Left cardiac atrium (tissue), 4 donors: ENCODE data around the gene KCNQ2. TPM values are rescaled to one million over a fixed set of nuclear protein-coding genes. Genes with fewer than 3 reads are reported as not detected.
"Not testable (repeated sequence)": the region's sequence is repeated elsewhere in the genome, so short reads cannot be mapped to it uniquely, and the experiment has no call there.

Experiments used
- ATAC-seq, 2 donors: fragments of 200-7000 bp; cut with Tn5 transposase; one replicate each; pipeline ENCODE4 v1.9.1; 2020; ENCODE audit warnings: mild to moderate bottlenecking in 2 of 2, moderate library complexity in 2 of 2
- DNase-seq: peaks from one replicate; pipeline ENCODE4 v3.0.0-alpha.2; 2020
- intact Hi-C, 2 donors: fragments of 100-400 bp; cut with DNase I; formaldehyde crosslinking; loops; one replicate each; pipeline versions ENCODE4 v1.14.1 to v1.15.1; 2022 to 2023
- long read RNA-seq: library from polyadenylated mRNA; unstranded; transcript quantifications from one replicate; pipeline ENCODE4 v2.0.0, GENCODE V29; 2021
- total RNA-seq, 2 donors: library from RNA; stranded (reverse); fragmentation: NEBNext Ultra II Directional; extraction: Animal tissue kit (Norgen Biotek cat#: 25700); gene quantifications; one replicate each; pipeline ENCODE4 v1.2.1, GENCODE V29; 2021
- donor health status: DM: no; HTN: yes; CAD: no.
- donor health status: DM: no; HTN: yes; CAD: no; lungs with severe emphysema.
- donor health status: DM: yes; HTN: yes; CAD: no.
- donor health status: Dilated cardiomyopathy.

KCNQ2 gene
- 1 to 10 TPM in 1 of 2 donors, under 1 TPM in 1; 0.91 to 2.0 TPM for total RNA-seq
- long read RNA-seq, partial matches to known transcripts: 1 of 2 reads
- long read RNA-seq, other reads (novel, unspliced or antisense): 1 of 2 reads

- no peak for DNase-seq
- no peak for ATAC-seq
- intact Hi-C loops: no loop called here
These were observed at the start of gene KCNQ2 for GRCh38 chr20:63471981-63472831. KCNQ2 (minus strand) TSS chr20:63472655; CDS start chr20:63472463, 192 bp downstream.

- DNase-seq: peak; percentile 25
- intact Hi-C loops: no loop called here
- no peak for ATAC-seq
These were observed 49.1 kb upstream of the KCNQ2 start for GRCh38 chr20:63521602-63522001.

GRCh38 chr20:63520934-63521601 lies 48.6 kb upstream of the KCNQ2 start:
- intact Hi-C loops: loop anchor here in 1 of 2 donors (1.0 kb wide), 1 partner anchor 25 kb away; no protein-coding TSS in a partner anchor
- DNase-seq: peak; percentile 80
- ATAC-seq: peak; percentile 66 to 69

DNA sequence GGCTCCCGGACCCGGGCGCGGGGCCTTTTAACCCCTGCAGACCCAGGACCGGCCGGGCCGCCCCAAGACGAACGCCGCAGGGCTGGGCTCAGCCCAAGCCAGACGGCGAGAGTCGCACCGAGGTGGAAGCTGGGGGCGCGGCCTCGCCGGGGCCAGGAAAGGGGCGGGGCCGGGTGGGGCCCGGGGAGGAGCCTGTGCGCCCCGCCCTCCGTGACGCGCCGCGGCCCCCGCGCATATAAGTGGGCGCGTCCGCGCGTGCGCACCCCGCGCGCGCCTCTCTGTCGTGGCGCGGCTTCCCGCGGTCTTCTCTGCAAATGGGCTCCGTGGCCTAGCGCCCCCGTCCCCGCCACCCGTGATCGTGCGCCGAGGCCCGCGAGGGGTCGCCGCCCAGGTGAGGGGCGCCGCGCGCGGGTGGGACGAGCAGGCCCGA lies 48.1 kb upstream of the KCNQ2 start, which contains the start of gene PPDPF:
Gene PPDPF (plus strand): TSS at position 262 of the 430 bp plus-strand sequence. CDS start 544 bp downstream, outside the sequence.
- ATAC-seq (peak; percentile 91 to 94), DNase-seq (peak; percentile 86)
- intact Hi-C loops: loop anchor here in 1 of 2 donors (1.0 kb wide), 1 partner anchor 24 kb away; no protein-coding TSS in a partner anchor

GRCh38 chr20:63519668-63520503 lies 47.4 kb upstream of the KCNQ2 start:
- peak; percentile 49 to 73 for ATAC-seq
- intact Hi-C loops: loop anchor here in 1 of 2 donors (1.0 to 10.0 kb wide), 2 partner anchors 24 to 75 kb away; no protein-coding TSS in a partner anchor
- DNase-seq: peak; percentile 75

DNA sequence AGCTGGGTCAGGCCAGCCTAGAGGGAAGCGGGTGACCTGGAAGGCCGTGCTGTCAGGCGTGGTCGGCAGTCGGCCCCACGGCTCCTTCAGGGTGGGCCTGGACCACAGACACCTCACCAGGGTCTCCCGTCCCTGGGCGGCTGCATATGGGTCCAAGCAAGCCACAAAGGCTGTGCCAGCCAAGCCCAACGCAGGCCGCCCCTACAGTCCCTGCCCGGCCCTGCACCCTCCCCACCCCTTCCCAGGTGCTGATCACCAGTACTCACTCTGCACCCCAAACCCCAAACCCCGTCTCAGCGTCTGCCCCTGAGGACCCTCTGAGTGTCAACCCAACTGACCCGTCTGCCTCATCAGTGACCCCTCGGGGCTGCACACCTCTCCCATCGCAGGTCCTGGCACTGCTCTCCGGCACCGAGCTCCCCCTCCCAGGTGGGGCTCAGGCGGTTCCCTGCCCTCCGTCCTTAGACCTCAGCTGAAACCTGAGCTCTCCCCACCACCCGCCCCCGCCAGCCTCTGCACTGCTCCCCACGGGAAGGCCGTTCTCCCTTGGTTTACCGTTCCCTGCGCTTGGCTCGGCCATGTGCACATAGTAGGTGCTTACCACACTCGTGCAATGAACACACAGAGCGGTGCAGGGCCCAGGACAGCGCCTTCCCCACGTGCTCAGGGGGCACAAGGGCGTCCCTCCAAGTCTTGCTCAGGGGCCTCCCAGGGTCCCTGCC lies 46.7 kb upstream of the KCNQ2 start:
- intact Hi-C loops: loop anchor here in 1 of 2 donors (10.0 kb wide), 1 partner anchor 74 kb away; no protein-coding TSS in a partner anchor
- ATAC-seq: no peak
- DNase-seq: peak; percentile 28

DNA sequence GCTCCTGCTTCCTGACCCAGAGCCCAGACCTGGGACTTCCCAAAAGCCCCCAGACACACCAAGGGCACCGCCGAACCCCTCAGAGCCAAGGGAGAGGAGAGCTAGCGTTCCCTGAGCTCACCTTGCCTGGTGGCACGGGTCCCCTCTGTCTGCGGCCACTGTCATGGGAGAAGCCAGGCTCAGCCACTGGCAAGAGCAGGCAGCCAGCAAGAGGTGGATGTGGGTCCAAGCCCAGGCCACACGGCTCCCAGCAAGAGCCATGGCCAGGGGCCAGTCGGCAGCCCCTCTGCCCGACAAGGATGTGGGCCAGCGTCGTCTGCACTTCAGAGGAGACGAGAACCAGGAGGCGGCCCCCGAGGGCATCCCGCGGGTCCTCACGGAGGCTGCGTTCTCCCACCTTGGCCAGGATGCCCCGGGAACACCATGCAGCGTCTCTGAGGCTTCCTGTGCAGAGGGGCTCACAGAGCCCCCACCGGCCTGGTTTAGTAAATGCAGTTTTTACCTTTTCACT lies 46.0 kb upstream of the KCNQ2 start:
- intact Hi-C loops: loop anchor here in 1 of 2 donors (10.0 kb wide), 1 partner anchor 74 kb away; no protein-coding TSS in a partner anchor
- ATAC-seq (no peak), DNase-seq (peak; percentile 20)

GRCh38 chr20:63517376-63518309 lies 45.2 kb upstream of the KCNQ2 start:
- no peak for ATAC-seq
- intact Hi-C loops: loop anchor here in 1 of 2 donors (10.0 kb wide), 1 partner anchor 73 kb away; no protein-coding TSS in a partner anchor

DNA sequence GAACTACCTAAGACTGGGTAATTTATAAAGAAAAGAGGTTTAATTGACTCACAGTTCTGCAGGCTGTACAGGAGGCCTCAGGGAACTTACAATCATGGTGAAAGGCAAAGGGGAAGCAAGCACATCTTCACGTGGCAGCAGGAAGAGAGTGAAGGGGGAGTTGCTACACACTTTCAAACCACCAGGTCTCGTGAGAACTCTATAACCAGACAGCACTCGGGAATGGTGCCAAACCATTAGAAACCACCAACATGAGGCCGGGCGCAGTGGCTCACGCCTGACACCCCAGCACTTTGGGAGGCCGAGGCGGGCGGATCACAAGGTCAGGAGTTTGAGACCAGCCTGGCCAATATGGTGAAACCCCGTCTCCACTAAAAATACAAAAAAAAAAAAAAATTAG lies 42.1 kb upstream of the KCNQ2 start:
- DNase-seq, ATAC-seq: not testable (repeated sequence)
- intact Hi-C loops: loop anchor here in 1 of 2 donors (10.0 kb wide), 1 partner anchor 70 kb away; no protein-coding TSS in a partner anchor

More at GRCh38 chr20:63517376-63518309, 45.2 kb upstream of the KCNQ2 start:
- peak; percentile 23 for DNase-seq

- intact Hi-C loops: loop anchor here in 1 of 2 donors (10.0 kb wide), 1 partner anchor 68 kb away; no protein-coding TSS in a partner anchor
- no peak for ATAC-seq
- no peak for DNase-seq
These were observed 40.8 kb upstream of the KCNQ2 start for GRCh38 chr20:63513207-63513606.

- ATAC-seq (peak in 1 of 2 donors; percentile 34), DNase-seq (no peak)
- intact Hi-C loops: no loop called here
These were observed 36.7 kb upstream of the KCNQ2 start for GRCh38 chr20:63509088-63509564.

GRCh38 chr20:63508072-63508768 lies 35.8 kb upstream of the KCNQ2 start:
- no peak for ATAC-seq
- intact Hi-C loops: no loop called here
- DNase-seq: no peak

DNA sequence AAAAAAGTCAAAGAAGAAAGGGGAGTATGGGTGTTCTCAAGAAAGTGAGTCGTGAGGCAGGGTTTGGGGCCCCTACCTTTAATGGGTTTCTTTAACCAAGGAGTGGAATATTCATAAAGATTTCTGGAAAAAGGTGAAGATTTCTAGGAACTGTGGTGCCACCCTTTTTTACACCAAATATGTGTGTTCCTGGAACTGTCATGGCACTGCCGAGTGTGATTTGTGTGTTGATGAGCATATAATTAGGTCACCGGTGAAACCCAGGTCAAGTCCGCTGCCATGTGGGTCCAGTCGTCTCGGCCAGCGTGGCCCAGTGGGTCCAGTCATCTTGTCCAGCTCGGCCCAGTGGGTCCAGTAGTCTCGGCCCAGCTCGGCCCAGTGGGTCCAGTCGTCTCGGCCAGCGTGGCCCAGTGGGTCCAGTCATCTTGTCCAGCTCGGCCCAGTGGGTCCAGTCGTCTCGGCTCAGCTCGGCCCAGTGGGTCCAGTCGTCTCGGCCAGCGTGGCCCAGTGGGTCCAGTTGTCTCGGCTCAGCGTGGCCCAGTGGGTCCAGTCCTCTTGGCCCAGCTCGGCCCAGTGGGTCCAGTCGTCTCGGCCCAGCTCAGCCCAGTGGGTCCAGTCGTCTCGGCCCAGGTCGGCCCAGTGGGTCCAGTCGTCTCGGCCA lies 34.8 kb upstream of the KCNQ2 start:
- intact Hi-C loops: no loop called here
- no peak for ATAC-seq
- no peak for DNase-seq

GRCh38 chr20:63505723-63506122 lies 33.3 kb upstream of the KCNQ2 start:
- ATAC-seq (no peak), DNase-seq (no peak)
- intact Hi-C loops: no loop called here

DNA sequence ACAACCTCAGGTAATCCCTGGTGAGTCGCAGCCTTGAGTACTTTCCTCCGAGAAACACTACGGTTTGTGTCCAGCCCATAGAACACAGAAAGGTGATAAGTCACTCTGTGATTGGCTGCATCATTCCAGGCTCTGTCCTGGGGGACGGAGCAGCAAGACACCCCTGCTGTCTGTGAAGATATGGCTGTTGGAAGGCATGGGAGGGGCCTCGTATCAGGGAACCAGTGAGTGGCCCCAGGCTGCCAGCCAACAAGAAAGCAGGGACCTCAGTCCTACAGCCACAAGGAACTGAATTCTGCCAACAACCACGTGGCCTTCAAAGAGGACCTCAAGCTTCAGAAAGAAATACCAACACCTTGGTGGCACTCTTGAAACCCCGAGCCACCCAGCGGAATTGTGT lies 32.8 kb upstream of the KCNQ2 start:
- DNase-seq (no peak), ATAC-seq (no peak)
- intact Hi-C loops: no loop called here
